ENCODE data around the gene DHX34.

DNA sequence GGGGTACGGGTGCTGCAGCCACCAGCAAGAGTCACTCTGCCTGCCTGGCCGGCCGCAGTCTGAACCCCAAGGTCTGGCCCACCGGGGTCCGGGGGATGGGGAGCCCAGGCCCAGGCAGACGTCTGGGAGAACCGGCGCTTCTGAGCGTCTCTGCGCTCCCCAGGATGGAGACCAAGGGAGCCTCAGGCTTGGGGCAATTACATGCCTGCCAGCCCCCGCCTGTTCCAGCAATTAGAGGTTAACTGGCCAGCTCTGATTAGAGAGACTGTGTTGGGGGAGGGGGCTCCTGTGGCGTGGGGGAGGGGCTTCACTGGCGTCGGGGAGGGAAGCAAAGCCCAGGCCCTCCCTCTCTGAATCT is 58.3 kb downstream of the DHX34 start:
- TF ChIP-seq, protein P1, sequence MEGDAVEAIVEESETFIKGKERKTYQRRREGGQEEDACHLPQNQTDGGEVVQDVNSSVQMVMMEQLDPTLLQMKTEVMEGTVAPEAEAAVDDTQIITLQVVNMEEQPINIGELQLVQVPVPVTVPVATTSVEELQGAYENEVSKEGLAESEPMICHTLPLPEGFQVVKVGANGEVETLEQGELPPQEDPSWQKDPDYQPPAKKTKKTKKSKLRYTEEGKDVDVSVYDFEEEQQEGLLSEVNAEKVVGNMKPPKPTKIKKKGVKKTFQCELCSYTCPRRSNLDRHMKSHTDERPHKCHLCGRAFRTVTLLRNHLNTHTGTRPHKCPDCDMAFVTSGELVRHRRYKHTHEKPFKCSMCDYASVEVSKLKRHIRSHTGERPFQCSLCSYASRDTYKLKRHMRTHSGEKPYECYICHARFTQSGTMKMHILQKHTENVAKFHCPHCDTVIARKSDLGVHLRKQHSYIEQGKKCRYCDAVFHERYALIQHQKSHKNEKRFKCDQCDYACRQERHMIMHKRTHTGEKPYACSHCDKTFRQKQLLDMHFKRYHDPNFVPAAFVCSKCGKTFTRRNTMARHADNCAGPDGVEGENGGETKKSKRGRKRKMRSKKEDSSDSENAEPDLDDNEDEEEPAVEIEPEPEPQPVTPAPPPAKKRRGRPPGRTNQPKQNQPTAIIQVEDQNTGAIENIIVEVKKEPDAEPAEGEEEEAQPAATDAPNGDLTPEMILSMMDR (conservative IDR thresholded peaks at IDR 0.05 in 1 of 2, IDR thresholded peaks at IDR 0.05 in 1 of 2; ENCODE audit: low read depth in 1 of 2, low read length in 2 of 2): no peak
- TF ChIP-seq EZH2 (IDR thresholded peaks at IDR 0.05; ENCODE audit: low read length, missing control alignments): no peak

Data from fibroblast of lung (primary cell).